Caki2 (cell line): ENCODE measurements around the gene NUP107. TPM values are rescaled to one million over a fixed set of nuclear protein-coding genes. Genes with fewer than 3 reads are reported as not detected.
"Not testable (repeated sequence)": the region's sequence is repeated elsewhere in the genome, so short reads cannot be mapped to it uniquely, and the experiment has no call there.

Experiments
- DNase-seq: peaks from one replicate; pipeline ENCODE4 v3.0.0-alpha.2; 2015; ENCODE audit warnings: low read depth
- in situ Hi-C: cut with HindIII; loops from 2 replicates; pipeline ENCODE4 v1.10.0; 2016; ENCODE audit warnings: low sequenced_read_pairs, low pct_unique_long_range_greater_than_20kb, mixed read lengths
- total RNA-seq: library from RNA; depleted of rRNA; stranded (reverse); fragments of >200 nt; shearing (Covaris generic); gene quantifications from 2 replicates; pipeline ENCODE4 v1.2.3, GENCODE V29; 2014; ENCODE audit warnings: low replicate concordance; rRNA removed

The NUP107 gene
- 93.5 and 111 TPM in 2 replicates for total RNA-seq

DNA sequence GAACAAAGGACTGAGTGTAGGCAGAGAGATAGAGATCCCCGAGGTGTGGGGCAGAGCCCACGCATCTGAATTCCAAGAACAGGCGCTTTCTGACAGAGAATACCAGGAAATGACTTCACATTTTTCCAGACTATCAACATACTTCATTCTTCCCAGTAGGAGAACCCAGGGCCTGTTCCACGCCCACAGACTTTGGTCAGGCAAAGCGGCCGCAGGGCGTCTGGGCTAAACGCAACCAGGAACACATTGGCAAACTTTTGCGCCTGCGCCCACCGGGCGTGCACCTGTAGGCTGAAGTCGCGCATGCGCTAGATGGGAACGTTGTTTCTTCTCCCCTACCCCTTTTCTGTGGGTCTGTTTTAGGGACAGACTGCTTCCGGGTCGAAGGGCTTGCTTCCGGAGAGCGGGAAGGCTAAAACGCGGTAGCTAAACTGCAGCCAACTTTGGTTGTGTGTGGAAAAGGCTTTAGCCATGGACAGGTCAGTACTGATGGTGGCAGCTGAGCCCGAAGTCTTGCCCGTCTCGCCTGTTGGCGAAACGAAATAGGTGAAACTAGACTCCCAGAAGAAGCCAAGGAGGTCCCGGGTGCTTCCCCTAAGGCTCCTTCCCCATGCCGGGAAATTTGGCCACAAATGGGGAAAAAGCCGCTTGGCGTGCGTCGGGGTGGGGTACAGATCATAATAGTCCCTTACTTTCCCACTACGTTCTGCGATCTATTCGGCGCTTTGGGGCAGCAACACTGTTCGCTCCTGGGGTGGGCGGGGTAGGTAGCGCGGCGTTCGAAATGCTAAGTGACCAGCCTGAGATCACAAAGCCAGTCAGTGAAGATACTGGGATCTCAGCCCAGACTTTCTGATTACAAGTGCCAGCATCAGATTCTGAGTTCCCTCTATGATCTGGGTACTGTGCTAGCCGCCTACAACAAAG is at the start of gene NUP107:
NUP107 (plus strand) TSS at position 384 of the 927 bp plus-strand sequence; CDS start at position 472, 88 bp downstream.
- in situ Hi-C loops, result no loop called here
- DNase-seq, result peak; percentile 100

DNA sequence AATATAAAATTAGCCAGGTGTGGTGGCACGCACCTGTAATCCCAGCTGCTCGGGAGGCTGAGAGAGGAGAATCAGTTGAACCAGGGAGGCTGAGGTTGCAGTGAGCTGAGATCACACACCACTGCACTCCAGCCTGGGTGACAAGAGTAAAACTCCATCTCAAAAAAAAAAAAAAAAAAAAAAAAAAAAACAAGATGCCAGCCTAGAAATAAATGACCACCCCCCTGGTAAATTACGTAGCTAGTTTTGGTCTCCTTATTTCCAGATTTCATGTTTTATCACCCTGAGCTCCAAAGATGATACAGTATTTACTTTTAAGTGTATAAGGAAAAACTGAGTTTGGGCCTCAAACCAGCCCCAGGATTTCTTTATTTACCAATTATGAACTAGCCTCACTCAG is 49.3 kb upstream of the NUP107 start:
- DNase-seq, in situ Hi-C loops: not testable (repeated sequence)

DNA sequence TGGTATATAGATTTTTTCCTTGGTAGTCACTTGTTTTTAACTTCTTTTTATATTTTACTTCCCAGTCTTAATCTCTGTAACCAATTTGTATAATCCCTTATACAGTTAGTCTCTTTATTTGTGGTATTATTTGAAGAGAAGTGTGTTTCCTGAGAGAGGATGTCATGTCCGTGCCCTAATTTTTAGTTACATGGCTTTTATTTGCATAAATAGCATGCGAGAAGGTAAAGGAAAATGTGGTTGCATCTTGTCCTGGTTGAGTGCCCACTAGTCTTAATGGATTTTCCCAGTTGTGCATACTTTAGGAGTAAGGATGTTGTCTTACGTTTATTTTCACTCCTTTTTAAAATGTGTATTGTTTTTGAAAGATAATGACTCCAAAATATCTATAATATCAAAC is 48.6 kb upstream of the NUP107 start:
- in situ Hi-C loops, result no loop called here
- no peak for DNase-seq

DNA sequence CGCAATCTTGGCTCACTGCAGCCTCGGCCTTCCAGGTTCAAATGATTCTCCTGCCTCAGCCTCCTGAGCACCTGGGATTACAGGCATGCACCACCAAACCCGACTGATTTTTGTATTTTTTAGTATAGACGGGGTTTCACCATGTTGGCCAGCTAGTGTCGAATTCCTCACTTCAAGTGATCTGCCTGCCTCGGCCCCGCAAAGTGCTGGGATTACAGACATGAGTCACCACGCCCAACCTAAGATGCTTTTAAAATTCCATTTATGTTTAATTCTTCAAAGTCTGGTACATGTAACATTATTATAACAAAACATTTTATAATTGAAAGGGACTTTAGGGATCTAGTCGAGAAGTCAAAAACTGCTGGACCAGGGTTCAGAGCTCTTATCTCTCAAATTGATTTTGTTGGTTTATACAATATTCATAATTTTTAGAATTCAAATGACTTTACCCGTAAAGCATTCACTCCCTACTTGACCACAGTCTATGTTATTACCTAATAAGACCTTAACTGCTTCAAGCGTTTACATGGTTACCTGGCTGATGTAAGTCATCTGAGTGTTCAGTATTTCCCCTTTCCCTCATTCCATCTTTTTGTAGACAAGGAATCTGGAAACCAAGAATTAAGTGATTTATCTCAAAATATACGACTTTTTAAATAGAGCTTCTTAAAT is 47.9 kb upstream of the NUP107 start:
- in situ Hi-C loops, result no loop called here
- DNase-seq, result no peak

DNA sequence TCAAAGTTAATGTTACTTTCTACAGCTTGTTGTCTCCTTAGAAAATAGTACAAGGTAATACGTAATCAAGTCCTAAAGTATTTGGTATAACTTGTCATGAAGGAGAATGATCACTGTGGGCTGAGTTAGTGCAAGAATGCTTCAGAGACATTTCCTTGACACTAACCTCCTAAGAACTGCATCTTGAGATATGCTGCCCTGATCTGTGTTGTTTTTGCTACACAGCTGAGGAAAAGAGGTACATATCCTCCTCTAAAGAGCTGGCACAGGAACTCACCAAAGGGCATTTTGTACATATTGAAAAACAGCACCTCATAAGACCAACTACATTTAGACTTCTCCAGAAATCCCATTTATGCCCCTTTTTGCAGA is 47.4 kb upstream of the NUP107 start:
- in situ Hi-C loops, result no loop called here
- DNase-seq, result no peak

DNA sequence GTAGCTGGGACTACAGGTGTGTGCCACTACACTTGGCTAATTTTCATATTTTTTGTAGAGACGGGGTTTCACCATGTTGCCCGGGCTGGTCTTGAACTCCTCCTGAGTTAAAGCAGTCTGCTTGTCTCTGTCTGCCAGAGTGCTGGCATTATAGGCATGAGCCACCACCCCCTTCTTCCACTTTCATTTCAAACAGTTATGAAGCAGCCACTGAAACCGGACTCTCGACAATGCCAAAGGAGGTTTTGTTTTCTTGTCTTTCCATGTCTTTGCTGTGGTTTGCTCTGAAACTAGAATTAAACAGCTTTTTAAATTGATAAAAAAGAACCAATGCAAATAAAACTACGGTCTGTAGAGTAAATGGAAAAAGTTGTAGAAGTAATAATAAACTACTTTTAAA is 45.6 kb upstream of the NUP107 start:
- in situ Hi-C loops, result no loop called here
- DNase-seq, result no peak

DNA sequence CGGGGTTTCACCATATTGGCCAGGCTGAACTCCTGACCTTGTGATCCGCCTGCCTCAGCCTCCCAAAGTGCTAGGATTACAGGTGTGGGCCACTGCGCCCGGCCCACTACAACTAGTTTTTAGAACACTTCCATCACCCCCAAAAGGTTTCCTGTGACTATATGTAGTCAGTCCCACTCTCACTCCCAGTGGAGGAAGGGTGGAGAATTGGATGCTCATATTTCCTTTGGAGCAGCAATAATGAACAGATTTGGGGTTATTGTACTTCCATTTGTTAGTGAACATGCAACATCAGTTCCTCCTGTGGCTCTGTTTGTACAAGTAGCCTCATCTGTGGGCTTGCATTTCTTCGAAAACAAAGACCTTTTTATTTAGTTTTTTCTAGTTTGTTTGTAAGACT is 40.3 kb upstream of the NUP107 start:
- in situ Hi-C loops, result no loop called here
- DNase-seq, result no peak

DNA sequence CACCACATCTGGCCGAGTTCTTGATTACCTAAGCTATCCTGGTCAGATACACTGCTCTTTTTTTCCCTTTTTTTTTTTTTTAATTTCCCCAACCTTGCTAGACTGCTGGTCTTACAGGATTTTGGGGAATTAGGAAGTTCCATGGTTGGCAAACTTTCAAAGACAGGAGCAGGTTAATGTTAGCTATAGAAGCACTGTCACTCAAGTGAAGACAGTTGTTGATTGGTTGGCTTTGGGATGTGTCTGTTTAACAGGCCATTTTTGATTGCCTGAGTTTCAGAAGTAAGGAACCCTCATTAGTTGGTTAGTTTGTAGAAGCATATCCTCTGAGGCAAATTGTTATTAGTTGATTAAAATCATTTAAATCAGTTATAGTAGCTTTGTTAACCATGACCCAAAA is 39.3 kb upstream of the NUP107 start:
- DNase-seq, result no peak
- in situ Hi-C loops, result no loop called here

DNA sequence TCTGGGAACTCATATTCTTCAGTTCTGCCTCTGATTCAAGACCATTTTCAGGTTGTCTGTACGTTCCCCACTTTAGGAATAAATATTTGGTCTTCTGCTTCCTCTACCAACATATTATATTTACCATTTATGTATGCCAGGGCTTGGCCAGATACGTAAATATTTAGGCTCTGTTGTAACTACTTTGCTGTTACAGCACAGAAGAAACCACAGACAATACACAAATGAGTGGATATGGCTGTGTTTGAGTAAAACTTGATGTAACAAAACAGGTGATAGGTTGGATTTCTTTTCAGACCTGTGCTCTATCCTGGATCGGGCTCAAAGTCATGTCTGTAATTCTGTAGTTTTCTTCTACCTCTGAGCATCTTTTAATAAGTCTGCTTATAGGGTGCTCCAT is 38.6 kb upstream of the NUP107 start:
- no peak for DNase-seq
- in situ Hi-C loops, result no loop called here

DNA sequence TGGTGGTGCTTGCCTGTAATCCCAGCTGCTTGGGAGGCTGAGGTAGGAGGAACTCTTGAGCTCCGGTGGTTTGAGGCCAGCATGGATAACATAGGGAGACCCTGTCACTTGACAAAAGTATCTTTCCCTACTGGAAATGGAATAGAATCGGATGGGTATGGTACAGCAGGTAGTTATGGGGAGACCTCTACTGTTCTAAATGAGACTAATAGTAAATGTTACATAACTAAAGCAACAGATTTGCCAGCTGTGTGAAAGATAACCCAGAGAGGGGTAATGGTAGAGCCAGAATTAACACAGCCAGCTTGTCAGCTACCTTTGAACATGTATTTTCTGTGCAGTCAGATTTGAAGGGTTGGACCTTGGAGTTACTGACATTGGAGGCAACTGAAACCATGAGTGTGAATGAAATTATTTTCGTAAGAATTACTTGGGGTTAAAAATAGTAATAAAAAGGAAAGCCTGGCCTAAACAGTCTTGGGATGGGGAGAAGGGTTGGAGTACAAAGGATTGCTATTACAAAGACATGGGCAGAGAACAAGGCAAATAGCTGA is 21.7 kb upstream of the NUP107 start:
- in situ Hi-C loops, result no loop called here
- peak; percentile 32 for DNase-seq

DNA sequence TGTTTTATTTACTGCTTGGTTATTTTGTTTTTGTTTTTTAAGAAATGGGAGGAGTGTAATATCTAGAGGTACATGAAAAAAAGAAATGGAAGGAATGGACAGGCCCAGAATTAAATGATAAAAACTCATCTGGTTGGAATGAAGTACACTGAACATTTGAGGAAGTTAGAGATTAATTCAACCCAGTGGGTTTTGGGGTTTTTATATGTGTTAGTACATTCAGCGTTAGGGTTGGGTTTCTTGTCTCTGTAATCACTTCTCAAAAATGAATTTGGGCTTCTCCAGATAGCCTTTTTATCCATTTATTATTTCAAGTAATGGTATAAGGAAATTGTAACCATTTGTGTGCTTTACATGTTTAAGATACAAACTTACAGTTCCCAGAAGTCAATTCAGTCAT is 19.5 kb upstream of the NUP107 start:
- in situ Hi-C loops, result no loop called here
- no peak for DNase-seq

DNA sequence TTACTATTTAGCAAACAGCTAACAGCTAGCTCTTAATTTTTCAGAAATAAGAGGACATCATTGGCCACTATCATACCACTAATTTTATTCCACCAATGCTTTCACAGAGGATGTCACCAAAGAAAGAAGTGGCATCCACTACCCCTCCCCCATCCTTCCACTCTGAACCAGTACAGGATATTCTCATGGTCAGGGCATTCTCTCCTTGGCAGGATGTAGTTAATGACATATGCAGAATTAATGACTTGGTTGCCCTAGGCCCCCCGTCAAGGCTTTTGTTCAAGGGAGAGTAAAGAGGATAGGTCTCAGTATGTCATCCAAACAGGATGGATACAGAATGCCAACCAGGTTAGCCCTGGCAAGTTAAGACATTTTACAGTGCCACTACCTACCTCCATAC is 18.9 kb upstream of the NUP107 start:
- DNase-seq, result no peak
- in situ Hi-C loops, result no loop called here

DNA sequence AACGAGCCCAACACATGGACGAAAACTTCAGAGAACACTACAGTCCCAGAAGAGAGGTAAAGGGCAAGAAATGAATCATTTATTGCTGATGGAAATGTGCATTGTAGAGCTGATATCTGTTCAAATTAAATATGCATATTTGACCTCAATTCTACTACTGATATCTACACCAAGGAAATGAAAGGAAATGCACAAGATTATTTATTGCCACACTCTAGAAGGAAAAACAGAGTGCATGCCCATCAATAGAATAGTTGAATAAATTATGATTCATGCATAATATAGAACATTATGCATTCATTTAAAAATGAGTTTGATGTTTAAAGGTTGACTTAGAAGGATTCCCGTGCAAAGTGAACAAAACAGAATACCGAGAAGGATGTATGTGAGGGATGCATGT is 15.6 kb upstream of the NUP107 start:
- DNase-seq, result no peak
- in situ Hi-C loops, result no loop called here

DNA sequence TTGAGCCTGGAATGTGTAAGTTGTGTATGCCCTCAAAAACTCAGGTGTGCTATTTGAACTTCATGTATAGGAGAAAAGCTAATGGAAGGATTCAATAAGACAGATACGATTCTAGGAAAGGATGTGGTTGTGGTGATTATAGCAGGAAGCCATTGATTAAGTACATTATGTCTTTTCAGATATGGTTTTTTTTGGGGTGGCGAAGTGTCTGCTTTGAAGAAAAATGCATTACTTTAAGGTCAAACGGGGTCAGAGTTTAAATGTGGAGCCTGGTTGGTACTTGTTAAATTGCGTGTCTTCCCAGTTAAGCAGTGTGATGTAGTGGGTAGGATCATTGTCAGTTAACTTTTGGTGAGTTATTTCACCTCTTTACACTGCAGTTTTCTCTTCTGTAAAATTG is 13.0 kb upstream of the NUP107 start:
- DNase-seq, result no peak
- in situ Hi-C loops, result no loop called here

DNA sequence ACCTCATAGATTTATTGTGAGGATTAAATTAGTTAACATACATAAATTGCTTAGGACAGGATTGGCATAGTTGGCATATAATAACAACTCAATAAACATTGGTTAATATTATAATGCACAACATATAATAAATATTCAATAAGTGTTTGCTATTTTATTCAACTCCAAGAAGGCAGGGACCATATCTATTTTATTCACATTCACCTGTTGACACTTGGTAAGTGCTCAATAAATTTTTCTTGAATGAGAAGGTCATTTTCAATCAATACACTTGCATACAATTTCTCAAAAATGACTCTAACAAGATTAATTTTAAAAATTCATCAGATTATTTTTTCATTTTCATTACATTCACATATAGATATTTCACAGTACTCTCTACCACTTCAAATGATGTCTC is 12.4 kb upstream of the NUP107 start:
- no peak for DNase-seq
- in situ Hi-C loops, result no loop called here

DNA sequence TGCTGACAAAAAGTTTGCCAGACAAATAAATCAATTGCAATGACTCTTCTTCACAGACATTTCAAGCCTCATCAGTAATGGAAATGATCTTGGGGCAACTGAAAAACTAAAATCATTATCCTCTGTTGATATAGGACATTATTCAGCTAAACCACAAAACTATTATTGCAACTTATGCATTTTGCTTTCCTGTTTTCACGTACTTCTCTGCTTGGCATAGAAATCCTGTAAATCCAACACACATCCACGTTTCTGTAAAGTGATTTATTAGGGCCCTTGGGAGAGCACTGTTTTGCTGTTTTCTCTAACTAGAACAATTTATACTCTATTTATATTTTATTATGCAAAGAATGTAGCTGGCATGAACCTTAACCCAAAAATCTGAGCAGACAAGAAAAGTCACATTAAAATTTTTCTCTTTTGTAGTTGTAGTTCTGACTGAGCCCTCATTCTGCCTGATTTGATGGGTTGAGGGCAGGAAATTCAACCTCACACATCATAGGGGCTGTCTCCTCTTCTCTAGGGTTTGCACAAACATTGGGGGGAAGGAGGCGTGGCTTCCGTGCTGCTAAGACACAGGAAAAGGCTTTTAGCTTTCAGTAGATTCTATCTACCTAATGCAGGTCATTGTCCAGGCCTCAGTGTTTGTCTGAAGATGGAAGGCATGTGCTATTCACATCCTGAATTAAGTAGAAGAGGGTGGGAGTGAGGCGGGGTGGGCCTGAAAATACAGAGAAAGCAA is 11.5 kb upstream of the NUP107 start:
- in situ Hi-C loops, result no loop called here
- DNase-seq, result peak; percentile 44

DNA sequence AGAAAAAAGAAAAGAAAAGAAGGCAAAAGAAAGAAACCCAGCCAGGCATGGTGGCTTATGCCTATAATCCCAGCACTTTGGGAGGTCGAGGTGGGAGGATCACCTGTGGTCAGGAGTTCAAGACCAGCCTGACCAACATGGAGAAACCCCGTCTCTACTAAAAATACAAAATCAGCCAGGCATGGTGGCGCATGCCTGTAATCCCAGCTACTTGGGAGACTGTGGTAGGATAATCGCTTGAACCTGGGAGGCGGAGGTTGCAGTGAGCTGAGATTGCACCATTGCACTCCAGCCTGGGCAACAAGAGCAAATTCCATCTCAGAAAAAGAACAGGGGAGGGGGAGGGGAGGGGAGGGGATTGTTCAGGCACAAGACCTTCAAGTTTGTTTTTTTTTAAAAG is 9.9 kb upstream of the NUP107 start:
- in situ Hi-C loops, DNase-seq: not testable (repeated sequence)

DNA sequence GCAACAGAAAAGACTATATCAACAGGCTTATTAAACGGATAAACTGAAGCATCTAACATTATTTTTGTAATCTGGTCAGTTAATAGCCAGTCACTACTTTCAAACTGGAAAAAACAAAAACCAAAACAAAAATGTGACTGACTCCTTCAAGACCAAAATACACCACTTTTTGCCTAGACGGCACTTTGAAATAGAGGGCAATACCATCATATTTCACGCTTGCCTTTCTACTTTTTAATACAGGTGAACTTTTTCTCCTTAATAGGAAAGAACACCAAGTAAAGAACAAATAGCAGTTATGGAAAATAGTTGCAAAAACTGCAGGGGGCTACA is 550 bp upstream of the NUP107 start:
- in situ Hi-C loops, result no loop called here
- no peak for DNase-seq

DNA sequence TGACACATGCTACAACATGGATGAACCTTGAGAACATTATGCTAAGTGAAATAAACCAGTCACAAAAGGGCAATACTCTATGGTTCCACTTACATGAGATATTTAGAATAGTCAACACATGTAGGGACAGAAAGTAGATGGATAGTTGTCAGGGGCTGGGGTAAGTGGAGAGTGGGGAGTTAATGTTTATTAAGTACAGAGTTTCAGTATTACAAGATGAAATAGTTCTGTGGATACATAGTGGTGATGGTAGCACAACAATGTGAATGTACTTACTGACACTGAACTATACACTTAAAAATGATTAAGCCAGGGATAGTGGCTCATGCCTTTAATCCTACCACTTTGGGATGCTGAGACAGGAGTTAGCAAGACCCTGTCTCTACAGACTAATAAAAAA is 8.7 kb downstream of the NUP107 start:
- no peak for DNase-seq
- in situ Hi-C loops, result no loop called here
